ENCODE data around the gene PCDHGA1.
A peak's percentile ranks its signal among the peaks of the same experiment; 100 is the strongest.
"Not testable (repeated sequence)": the region's sequence is repeated elsewhere in the genome, so short reads cannot be mapped to it uniquely, and the experiment has no call there.

PCDHGA1 gene

GRCh38 chr5:141342773-141343172 is 12.5 kb downstream of the PCDHGA1 start:
- TF ChIP-seq, protein P1, sequence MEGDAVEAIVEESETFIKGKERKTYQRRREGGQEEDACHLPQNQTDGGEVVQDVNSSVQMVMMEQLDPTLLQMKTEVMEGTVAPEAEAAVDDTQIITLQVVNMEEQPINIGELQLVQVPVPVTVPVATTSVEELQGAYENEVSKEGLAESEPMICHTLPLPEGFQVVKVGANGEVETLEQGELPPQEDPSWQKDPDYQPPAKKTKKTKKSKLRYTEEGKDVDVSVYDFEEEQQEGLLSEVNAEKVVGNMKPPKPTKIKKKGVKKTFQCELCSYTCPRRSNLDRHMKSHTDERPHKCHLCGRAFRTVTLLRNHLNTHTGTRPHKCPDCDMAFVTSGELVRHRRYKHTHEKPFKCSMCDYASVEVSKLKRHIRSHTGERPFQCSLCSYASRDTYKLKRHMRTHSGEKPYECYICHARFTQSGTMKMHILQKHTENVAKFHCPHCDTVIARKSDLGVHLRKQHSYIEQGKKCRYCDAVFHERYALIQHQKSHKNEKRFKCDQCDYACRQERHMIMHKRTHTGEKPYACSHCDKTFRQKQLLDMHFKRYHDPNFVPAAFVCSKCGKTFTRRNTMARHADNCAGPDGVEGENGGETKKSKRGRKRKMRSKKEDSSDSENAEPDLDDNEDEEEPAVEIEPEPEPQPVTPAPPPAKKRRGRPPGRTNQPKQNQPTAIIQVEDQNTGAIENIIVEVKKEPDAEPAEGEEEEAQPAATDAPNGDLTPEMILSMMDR (conservative IDR thresholded peaks at IDR 0.05) = no peak
- no peak overlapping the region for H3K27ac ChIP-seq

DNA sequence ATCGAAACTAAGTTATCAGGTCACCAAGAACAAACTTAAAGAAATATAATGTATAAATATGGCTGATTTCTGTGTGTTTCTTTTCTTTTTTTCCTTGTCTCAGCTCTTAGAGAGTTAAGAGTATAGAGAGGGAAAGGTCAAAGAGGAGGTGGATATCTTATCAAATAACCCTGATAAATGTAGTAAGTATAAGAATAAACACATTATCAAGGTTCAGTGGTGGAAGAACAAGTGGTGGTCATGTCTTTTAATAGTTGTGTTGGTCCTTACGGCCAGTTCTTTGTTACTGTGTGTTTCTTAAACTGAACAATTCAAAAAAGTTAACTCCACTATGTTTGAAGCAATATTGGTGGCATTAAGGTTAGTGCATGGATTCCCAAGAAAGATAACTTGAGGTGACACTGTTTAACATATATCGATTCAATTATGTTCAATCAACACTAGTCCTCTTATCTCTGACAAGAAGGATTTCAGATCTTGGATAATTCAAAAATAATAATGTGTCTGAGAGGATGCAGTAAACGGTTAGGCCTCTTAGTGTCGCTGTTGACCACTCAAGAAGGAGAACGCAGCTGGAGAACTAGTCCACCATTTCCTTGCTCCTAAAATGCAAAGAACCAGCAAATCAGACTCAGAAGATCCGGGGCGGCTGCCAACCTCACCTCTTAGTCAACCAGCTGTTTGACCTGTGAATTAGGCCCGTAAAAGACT is 13.1 kb downstream of the PCDHGA1 start, which contains the start of gene PCDHGA3:
PCDHGA3 (plus strand) TSS at position 588 of the 711 bp plus-strand sequence. CDS start 205 bp downstream, outside the sequence.
- no peak within 1 kb of the TSS for H3K27ac ChIP-seq
- TF ChIP-seq, protein P1 (conservative IDR thresholded peaks at IDR 0.05) = no peak; the same call in 1 of the 2 replicates

- TF ChIP-seq, protein P1 (conservative IDR thresholded peaks at IDR 0.05) = no peak
- H3K27ac ChIP-seq = no peak overlapping the region
Measured at GRCh38 chr5:141343953-141344463, 13.7 kb downstream of the PCDHGA1 start.

- TF ChIP-seq, protein P1 (conservative IDR thresholded peaks at IDR 0.05) = no peak
- H3K27ac ChIP-seq = no peak overlapping the region
Measured at GRCh38 chr5:141345327-141345726, 15.0 kb downstream of the PCDHGA1 start.

GRCh38 chr5:141346017-141346416 is 15.7 kb downstream of the PCDHGA1 start:
- H3K27ac ChIP-seq = not testable (repeated sequence)

DNA sequence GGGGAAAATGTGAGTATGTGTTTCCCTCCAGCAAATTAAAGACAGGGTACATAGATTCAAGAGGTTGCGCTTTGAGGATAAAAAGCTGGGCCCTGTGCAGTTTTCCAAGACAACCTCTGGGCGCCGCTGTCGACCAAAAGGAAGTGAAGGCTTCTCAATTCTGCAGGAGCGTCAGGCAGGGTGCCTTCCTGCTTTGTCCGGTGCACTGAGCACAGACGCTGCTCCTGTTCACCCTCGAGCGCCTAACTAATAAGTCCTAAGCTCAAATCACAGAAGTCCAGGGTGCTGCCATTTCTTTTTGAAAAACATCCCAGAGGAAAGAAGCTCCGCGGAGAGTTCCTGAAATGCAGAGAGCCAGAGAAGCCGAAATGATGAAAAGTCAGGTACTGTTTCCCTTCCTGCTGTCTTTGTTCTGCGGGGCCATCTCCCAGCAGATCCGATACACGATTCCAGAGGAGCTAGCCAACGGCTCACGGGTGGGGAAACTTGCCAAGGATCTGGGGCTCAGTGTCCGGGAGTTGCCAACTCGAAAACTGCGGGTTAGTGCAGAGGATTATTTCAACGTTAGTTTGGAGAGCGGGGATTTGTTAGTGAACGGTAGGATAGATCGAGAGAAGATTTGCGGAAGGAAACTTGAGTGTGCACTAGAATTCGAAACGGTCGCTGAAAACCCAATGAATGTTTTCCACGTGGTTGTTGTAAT is 19.8 kb downstream of the PCDHGA1 start, which contains the start of gene PCDHGB1:
PCDHGB1 (plus strand) TSS at position 183 of the 703 bp plus-strand sequence; CDS start at position 345, 162 bp downstream.
- H3K27ac ChIP-seq = peak within 1 kb of the TSS; percentile 38; the same call in 1 of the 2 replicates
- TF ChIP-seq, protein P1 (conservative IDR thresholded peaks at IDR 0.05) = peak; percentile 73

- H3K27ac ChIP-seq = no peak overlapping the region
- TF ChIP-seq, protein P1 (conservative IDR thresholded peaks at IDR 0.05) = no peak
Measured at GRCh38 chr5:141351591-141351990, 21.3 kb downstream of the PCDHGA1 start.

Data from VCaP (cell line).